Liver (tissue), 3 donors: ENCODE results near the gene SRP14.

Experiments used
- ATF3 ChIP-seq: IDR thresholded peaks from 2 replicates; pipeline ENCODE4 v1.6.1; 2016; ENCODE audit warnings: antibody characterized with exemption
- CTCF ChIP-seq: fragments of 150-350 bp; IDR thresholded peaks from 2 replicates; pipeline ENCODE4 v1.5.1; 2017; ENCODE audit warnings: improper control_type of control experiment, low read depth, low read length; ENCODE audit not compliant: missing input control
- EGR1 ChIP-seq, 2 donors: IDR thresholded peaks; 2 replicates each; pipeline ENCODE4 v1.6.1; 2016 to 2018; ENCODE audit warnings: antibody characterized with exemption in 2 of 2, low read depth in 2 of 2
- FOXA2 ChIP-seq: IDR thresholded peaks from 2 replicates; pipeline ENCODE4 v1.6.1; 2016; ENCODE audit warnings: antibody characterized with exemption
- GABPA ChIP-seq, 2 donors: IDR thresholded peaks in 1 of 2; conservative IDR thresholded peaks in 1 of 2; 2 replicates each; pipeline ENCODE4 v1.6.1; 2016; ENCODE audit warnings: antibody characterized with exemption in 2 of 2, mild to moderate bottlenecking in 1 of 2, moderate library complexity in 1 of 2
- HNF4G ChIP-seq: IDR thresholded peaks from 2 replicates; pipeline ENCODE4 v1.6.1; 2016; ENCODE audit warnings: antibody characterized with exemption
- JUND ChIP-seq, 2 donors: IDR thresholded peaks; 2 replicates each; pipeline ENCODE4 v1.6.1; 2016; ENCODE audit warnings: antibody characterized with exemption in 2 of 2
- REST ChIP-seq: IDR thresholded peaks from 2 replicates; pipeline ENCODE4 v1.6.1; 2016; ENCODE audit warnings: antibody characterized with exemption, mild to moderate bottlenecking
- RXRA ChIP-seq, 2 donors: IDR thresholded peaks; 2 replicates each; pipeline ENCODE4 v1.6.1; 2017 to 2018; ENCODE audit warnings: antibody characterized with exemption in 2 of 2, mild to moderate bottlenecking in 1 of 2
- SP1 ChIP-seq: IDR thresholded peaks from 2 replicates; pipeline ENCODE4 v1.6.1; 2018; ENCODE audit warnings: antibody characterized with exemption, mild to moderate bottlenecking
- TAF1 ChIP-seq: conservative IDR thresholded peaks from 2 replicates; pipeline ENCODE4 v1.6.1; 2016; ENCODE audit warnings: antibody characterized with exemption, mild to moderate bottlenecking
- YY1 ChIP-seq: IDR thresholded peaks from 2 replicates; pipeline ENCODE4 v1.6.1; 2016; ENCODE audit warnings: antibody characterized with exemption, mild to moderate bottlenecking
- ZBTB33 ChIP-seq: IDR thresholded peaks from 2 replicates; pipeline ENCODE4 v1.6.1; 2016; ENCODE audit warnings: antibody characterized with exemption
- TF ChIP-seq, protein P1 (sequence below): IDR thresholded peaks from 2 replicates; pipeline ENCODE4 v1.6.1; 2016; ENCODE audit warnings: antibody characterized with exemption
- donor health status: healthy.
- donor health status: healthy.

- TF ChIP-seq, protein P1, sequence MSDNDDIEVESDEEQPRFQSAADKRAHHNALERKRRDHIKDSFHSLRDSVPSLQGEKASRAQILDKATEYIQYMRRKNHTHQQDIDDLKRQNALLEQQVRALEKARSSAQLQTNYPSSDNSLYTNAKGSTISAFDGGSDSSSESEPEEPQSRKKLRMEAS, result no peak
- TF ChIP-seq REST, result no peak
- TF ChIP-seq HNF4G, result no peak
- no peak for TF ChIP-seq CTCF
- TF ChIP-seq ATF3, result no peak
- TF ChIP-seq SP1, result no peak
- TF ChIP-seq YY1, result no peak
- no peak for TF ChIP-seq EGR1 (IDR thresholded peaks at IDR 0.05; ENCODE audit: low read depth in 2 of 2)
- TF ChIP-seq TAF1, result no peak
- no peak for TF ChIP-seq RXRA (IDR thresholded peaks at IDR 0.05)
- no peak for TF ChIP-seq GABPA (IDR thresholded peaks at IDR 0.05 in 1 of 2, conservative IDR thresholded peaks at IDR 0.05 in 1 of 2)
- no peak for TF ChIP-seq JUND (IDR thresholded peaks at IDR 0.05)
- no peak for TF ChIP-seq ZBTB33
- no peak for TF ChIP-seq FOXA2
Observed at GRCh38 chr15:39987821-39988220, 51.2 kb downstream of the SRP14 start.
